Activated naive CD4-positive, alpha-beta T cell treated with anti-CD3 and anti-CD28 coated beads, Interleukin-2, amount 50 U/mL, for 72 hours (primary cell): ENCODE measurements around the gene HERC2. TPM values are rescaled to one million over a fixed set of nuclear protein-coding genes. Genes with fewer than 3 reads are reported as not detected.
"Not testable (repeated sequence)": the region's sequence is repeated elsewhere in the genome, so short reads cannot be mapped to it uniquely, and the experiment has no call there.

ENCODE experiments used
- ATAC-seq, 2 donors: fragments of 150-1000 bp; cut with Tn5 transposase; 2 replicates each; pipeline ENCODE4 v1.10.0; 2021; ENCODE audit warnings: mild to moderate bottlenecking in 2 of 2, moderate library complexity in 2 of 2
- DNase-seq, 2 donors: peaks; one replicate each; pipeline ENCODE4 v3.0.0; 2021 to 2022; ENCODE audit warnings: low spot score in 2 of 2
- H3K27ac Mint-ChIP-seq, 2 donors: one replicate each; pipeline ENCODE4 v1.8.0; 2022; ENCODE audit warnings: mild to moderate bottlenecking in 2 of 2, mixed read lengths in 2 of 2
- H3K36me3 Mint-ChIP-seq, 2 donors: one replicate each; pipeline ENCODE4 v1.8.0; 2022; ENCODE audit warnings: mixed read lengths in 2 of 2
- H3K9me3 Mint-ChIP-seq, 2 donors: one replicate each; pipeline ENCODE4 v1.8.0; 2022; ENCODE audit warnings: mixed read lengths in 2 of 2
- total RNA-seq, 2 donors: library from RNA; stranded (reverse); gene quantifications; one replicate each; pipeline ENCODE4 v1.2.3, GENCODE V29; 2022

Gene HERC2
- total RNA-seq, 2 donors from 2014 or later: 27.5 to 36.4 TPM

- H3K36me3 Mint-ChIP-seq, ATAC-seq, H3K27ac Mint-ChIP-seq, H3K9me3 Mint-ChIP-seq, DNase-seq: not testable (repeated sequence)
Measured at GRCh38 chr15:28214006-28214790, 107.8 kb downstream of the HERC2 start.

GRCh38 chr15:28213393-28213792 lies 108.6 kb downstream of the HERC2 start:
- DNase-seq, ATAC-seq, H3K36me3 Mint-ChIP-seq, H3K27ac Mint-ChIP-seq, H3K9me3 Mint-ChIP-seq: not testable (repeated sequence)

GRCh38 chr15:28208583-28208982 lies 113.4 kb downstream of the HERC2 start:
- H3K9me3 Mint-ChIP-seq: no peaks in the 10 kb centered on the region
- H3K27ac Mint-ChIP-seq: peak overlapping the region; percentile 3 to 41
- H3K36me3 Mint-ChIP-seq: peaks cover 0 to 6% of the 10 kb centered on the region in 2 donors
- no peak for ATAC-seq
- DNase-seq: no peak

- not testable (repeated sequence) for H3K27ac Mint-ChIP-seq, H3K9me3 Mint-ChIP-seq, H3K36me3 Mint-ChIP-seq, DNase-seq
- ATAC-seq: peak in 1 of 2 donors; percentile 55
Measured at GRCh38 chr15:28205640-28206039, 116.3 kb downstream of the HERC2 start.

GRCh38 chr15:28203055-28203828 lies 118.7 kb downstream of the HERC2 start:
- not testable (repeated sequence) for H3K9me3 Mint-ChIP-seq, ATAC-seq, DNase-seq, H3K36me3 Mint-ChIP-seq
- H3K27ac Mint-ChIP-seq: peak overlapping the region in 1 of 2 donors; percentile 44

- not testable (repeated sequence) for H3K27ac Mint-ChIP-seq, H3K36me3 Mint-ChIP-seq, ATAC-seq, DNase-seq, H3K9me3 Mint-ChIP-seq
Measured at GRCh38 chr15:28202124-28202523, 119.9 kb downstream of the HERC2 start.

GRCh38 chr15:28198215-28198614 lies 123.8 kb downstream of the HERC2 start:
- not testable (repeated sequence) for H3K9me3 Mint-ChIP-seq, ATAC-seq, H3K27ac Mint-ChIP-seq, DNase-seq
- peaks cover 13 to 16% of the 10 kb centered on the region in 2 donors for H3K36me3 Mint-ChIP-seq

- peaks cover 13 to 16% of the 10 kb centered on the region in 2 donors for H3K36me3 Mint-ChIP-seq
- not testable (repeated sequence) for H3K27ac Mint-ChIP-seq, H3K9me3 Mint-ChIP-seq, DNase-seq
- ATAC-seq: peak; percentile 48 to 81
Measured at GRCh38 chr15:28197694-28198093, 124.3 kb downstream of the HERC2 start.

- H3K36me3 Mint-ChIP-seq: peaks cover 13 to 16% of the 10 kb centered on the region in 2 donors
- H3K27ac Mint-ChIP-seq, ATAC-seq: not testable (repeated sequence)
Measured at GRCh38 chr15:28196581-28196980, 125.4 kb downstream of the HERC2 start.

GRCh38 chr15:28192772-28193171 lies 129.2 kb downstream of the HERC2 start:
- no peaks in the 10 kb centered on the region for H3K9me3 Mint-ChIP-seq
- no peak overlapping the region for H3K27ac Mint-ChIP-seq
- H3K36me3 Mint-ChIP-seq: peaks cover 15 to 16% of the 10 kb centered on the region in 2 donors
- no peak for ATAC-seq
- no peak for DNase-seq

More at GRCh38 chr15:28196581-28196980, 125.4 kb downstream of the HERC2 start:
- not testable (repeated sequence) for H3K9me3 Mint-ChIP-seq, DNase-seq

GRCh38 chr15:28191832-28192231 lies 130.1 kb downstream of the HERC2 start:
- DNase-seq: no peak
- no peaks in the 10 kb centered on the region for H3K9me3 Mint-ChIP-seq
- H3K27ac Mint-ChIP-seq: peak overlapping the region in 1 of 2 donors; percentile 34
- H3K36me3 Mint-ChIP-seq: peaks cover 16 to 17% of the 10 kb centered on the region in 2 donors
- no peak for ATAC-seq

- no peak for DNase-seq
- ATAC-seq: no peak
- peaks cover 4 to 9% of the 10 kb centered on the region in 2 donors for H3K36me3 Mint-ChIP-seq
- no peaks in the 10 kb centered on the region for H3K9me3 Mint-ChIP-seq
- peak overlapping the region in 1 of 2 donors; percentile 9 for H3K27ac Mint-ChIP-seq
Measured at GRCh38 chr15:28190391-28191174, 131.4 kb downstream of the HERC2 start.

GRCh38 chr15:28185148-28185895 lies 136.7 kb downstream of the HERC2 start:
- Mint-ChIP-seq H3K27ac (no peak overlapping the region), H3K9me3 (no peaks in the 10 kb centered on the region), H3K36me3 (peaks cover 0 to 5% of the 10 kb centered on the region in 2 donors)
- ATAC-seq (no peak), DNase-seq (no peak)

GRCh38 chr15:28184166-28184565 lies 137.8 kb downstream of the HERC2 start:
- DNase-seq: no peak
- no peak for ATAC-seq
- Mint-ChIP-seq H3K9me3 (no peaks in the 10 kb centered on the region), H3K36me3 (peaks cover 0 to 5% of the 10 kb centered on the region in 2 donors), H3K27ac (no peak overlapping the region)

GRCh38 chr15:28182731-28183130 lies 139.2 kb downstream of the HERC2 start:
- no peak for DNase-seq
- peaks cover 0 to 2% of the 10 kb centered on the region in 2 donors for H3K36me3 Mint-ChIP-seq
- H3K9me3 Mint-ChIP-seq: no peaks in the 10 kb centered on the region
- no peak for ATAC-seq
- H3K27ac Mint-ChIP-seq: no peak overlapping the region

- DNase-seq (no peak), ATAC-seq (no peak)
- H3K9me3 Mint-ChIP-seq: no peaks in the 10 kb centered on the region
- no peaks in the 10 kb centered on the region for H3K36me3 Mint-ChIP-seq
- no peak overlapping the region for H3K27ac Mint-ChIP-seq
Measured at GRCh38 chr15:28182216-28182615, 139.8 kb downstream of the HERC2 start.
